Activated CD8-positive, alpha-beta memory T cell treated with anti-CD3 and anti-CD28 coated beads for 48 hours (primary cell): Measurements from ENCODE around the gene PXDN.

Source experiments
- DNase-seq, 3 experiments: peaks; one replicate each; pipeline ENCODE4 v3.0.0-alpha.2; 2020; ENCODE audit warnings: low read depth in 2 of 3, low spot score in 2 of 3

Gene PXDN

GRCh38 chr2:1672738-1673137 is 71.6 kb downstream of the PXDN start:
- no peak for DNase-seq

GRCh38 chr2:1671916-1672315 is 72.4 kb downstream of the PXDN start:
- DNase-seq: no peak

- no peak for DNase-seq
Observed at GRCh38 chr2:1670636-1671035, 73.7 kb downstream of the PXDN start.

- no peak for DNase-seq
Observed at GRCh38 chr2:1665761-1666505, 78.4 kb downstream of the PXDN start.

GRCh38 chr2:1664698-1665097 is 79.6 kb downstream of the PXDN start:
- DNase-seq: no peak

- no peak for DNase-seq
Observed at GRCh38 chr2:1664076-1664605, 80.2 kb downstream of the PXDN start.

- no peak for DNase-seq
Observed at GRCh38 chr2:1663621-1664020, 80.7 kb downstream of the PXDN start.

GRCh38 chr2:1662606-1663180 is 81.6 kb downstream of the PXDN start:
- no peak for DNase-seq

GRCh38 chr2:1661891-1662605 is 82.3 kb downstream of the PXDN start:
- no peak for DNase-seq

GRCh38 chr2:1660656-1661640 is 83.4 kb downstream of the PXDN start:
- no peak for DNase-seq

- DNase-seq: no peak
Observed at GRCh38 chr2:1659951-1660565, 84.3 kb downstream of the PXDN start.

- no peak for DNase-seq
Observed at GRCh38 chr2:1658394-1659151, 85.7 kb downstream of the PXDN start.

GRCh38 chr2:1656961-1657841 is 87.1 kb downstream of the PXDN start:
- DNase-seq: no peak

GRCh38 chr2:1656326-1656960 is 87.9 kb downstream of the PXDN start:
- DNase-seq: no peak

GRCh38 chr2:1655461-1655860 is 88.9 kb downstream of the PXDN start:
- no peak for DNase-seq

GRCh38 chr2:1654696-1655374 is 89.5 kb downstream of the PXDN start:
- no peak for DNase-seq

GRCh38 chr2:1653956-1654695 is 90.2 kb downstream of the PXDN start:
- no peak for DNase-seq
